Body of pancreas (tissue), 4 donors: ENCODE measurements around the gene NDUFC2. TPM values are rescaled to one million over a fixed set of nuclear protein-coding genes. Genes with fewer than 3 reads are reported as not detected.
"Not testable (repeated sequence)": the region's sequence is repeated elsewhere in the genome, so short reads cannot be mapped to it uniquely, and the experiment has no call there.

Source experiments
- ATAC-seq: fragments of 150-250 bp; one replicate; pipeline ENCODE4 v1.9.1; 2016
- DNase-seq, 4 donors: peaks; one replicate each; pipeline ENCODE4 v3.0.0-alpha.2; 2019
- H3K27ac ChIP-seq, 4 donors: fragments of 200-600 bp; sonication (generic); 1 replicate in 3 of 4; 2 replicates in 1 of 4; pipeline versions ENCODE4 v1.5.1 to v1.6.1; 2016 to 2019; ENCODE audit warnings: mild to moderate bottlenecking in 1 of 4, mixed read lengths in 1 of 4, moderate library complexity in 1 of 4
- H3K27me3 ChIP-seq, 2 donors: fragments of 200-600 bp; sonication (generic); one replicate each; pipeline ENCODE4 v1.6.0; 2016; ENCODE audit warnings: mild to moderate bottlenecking in 1 of 2
- H3K36me3 ChIP-seq, 2 donors: fragments of 200-600 bp; sonication (generic); replicated peaks in 1 of 2; 2 replicates each; pipeline ENCODE4 v1.5.1; 2016; ENCODE audit warnings: low read depth in 2 of 2; ENCODE audit not compliant: insufficient read depth in 1 of 2
- H3K4me1 ChIP-seq: fragments of 200-600 bp; sonication (generic); one replicate; pipeline ENCODE4 v1.6.0; 2016
- H3K4me3 ChIP-seq, 2 donors: fragments of 200-600 bp; sonication (generic); 1 replicate in 1 of 2; 2 replicates in 1 of 2; pipeline ENCODE4 v1.5.1; 2016 to 2019
- H3K9me3 ChIP-seq, 3 donors: fragments of 200-600 bp; sonication (generic); 1 replicate in 2 of 3; 2 replicates in 1 of 3; pipeline ENCODE4 v1.5.1; 2016
- CTCF ChIP-seq, 7 experiments: fragments of 450-650 bp in 4 of 7; fragments of 200-600 bp in 3 of 7; sonication (generic) in 3 of 7; IDR thresholded peaks; one replicate each; pipeline ENCODE4 v1.5.1; 2016 to 2019; ENCODE audit warnings: antibody characterized with exemption in 7 of 7
- POLR2A ChIP-seq, 3 donors: fragments of 450-650 bp; IDR thresholded peaks; one replicate each; pipeline ENCODE4 v1.6.1; 2016; ENCODE audit warnings: antibody characterized with exemption in 3 of 3, mild to moderate bottlenecking in 2 of 3
- WGBS, 2 donors: methylation state at CpG; one replicate each; pipeline ENCODE4 v1.1.5; 2017; 5-methylcytosine and 5-hydroxymethylcytosine counted together
- intact Hi-C: fragments of 100-400 bp; cut with DNase I; formaldehyde crosslinking; loops from one replicate; pipeline ENCODE4 v1.15.1; 2023
- total RNA-seq, 2 donors: library from RNA; depleted of rRNA; stranded (reverse); fragments of >200 nt; gene quantifications; one replicate each; pipeline ENCODE4 v1.1.0, GENCODE V29; 2016

NDUFC2 gene
- total RNA-seq, 2 donors from 2014 or later, result 53.7 to 62.0 TPM

GRCh38 chr11:78100261-78100660 is 20.6 kb upstream of the NDUFC2 start:
- Histone ChIP-seq H3K27me3 (no peaks in the 10 kb centered on the region), H3K27ac (no peak overlapping the region), H3K4me1 (no peaks in the 10 kb centered on the region), H3K4me3 (no peak overlapping the region), H3K9me3 (no peaks in the 10 kb centered on the region), H3K36me3 (peaks cover 0 to 2% of the 10 kb centered on the region in 2 donors)
- ATAC-seq (no peak), DNase-seq (no peak)
- TF ChIP-seq CTCF (IDR thresholded peaks at IDR 0.05), result no peak
- TF ChIP-seq POLR2A (IDR thresholded peaks at IDR 0.05), result no peak
- intact Hi-C loops, result no loop called here
- WGBS, 2 donors, result 84 to 85% methylated on average over 5 of the region's 5 CpGs

- Histone ChIP-seq H3K9me3 (no peaks in the 10 kb centered on the region), H3K4me1 (no peaks in the 10 kb centered on the region), H3K27me3 (no peaks in the 10 kb centered on the region), H3K4me3 (no peak overlapping the region), H3K27ac (no peak overlapping the region), H3K36me3 (peaks cover 0 to 2% of the 10 kb centered on the region in 2 donors)
- ATAC-seq (no peak), DNase-seq (no peak)
- no peak for TF ChIP-seq POLR2A (IDR thresholded peaks at IDR 0.05)
- no peak for TF ChIP-seq CTCF (IDR thresholded peaks at IDR 0.05)
- WGBS, 2 donors, result 84 to 90% methylated on average over 4 of the region's 4 CpGs
- intact Hi-C loops, result no loop called here
Measured at GRCh38 chr11:78099666-78100065, 20.0 kb upstream of the NDUFC2 start.

- DNase-seq, result no peak
- TF ChIP-seq POLR2A (IDR thresholded peaks at IDR 0.05), result no peak
- no peak for TF ChIP-seq CTCF (IDR thresholded peaks at IDR 0.05)
- Histone ChIP-seq H3K36me3 (peaks cover 0 to 2% of the 10 kb centered on the region in 2 donors), H3K9me3 (no peaks in the 10 kb centered on the region), H3K27me3 (no peaks in the 10 kb centered on the region), H3K4me3 (no peak overlapping the region), H3K27ac (no peak overlapping the region), H3K4me1 (no peaks in the 10 kb centered on the region)
- WGBS, 2 donors, result 88 to 94% methylated on average over 7 of the region's 7 CpGs
- no peak for ATAC-seq
- intact Hi-C loops, result no loop called here
Measured at GRCh38 chr11:78097666-78098385, 18.2 kb upstream of the NDUFC2 start.

- peaks cover 8% of the 10 kb centered on the region for H3K4me1 ChIP-seq
- no peak for TF ChIP-seq POLR2A (IDR thresholded peaks at IDR 0.05)
- no peak for TF ChIP-seq CTCF (IDR thresholded peaks at IDR 0.05)
- intact Hi-C loops, result no loop called here
- 91 to 97% methylated on average over 2 of the region's 2 CpGs for WGBS, 2 donors
- H3K27me3 ChIP-seq, result no peaks in the 10 kb centered on the region
- ATAC-seq (no peak), DNase-seq (no peak)
- H3K4me3 ChIP-seq, result no peak overlapping the region
- no peaks in the 10 kb centered on the region for H3K36me3 ChIP-seq
- no peaks in the 10 kb centered on the region for H3K9me3 ChIP-seq
- H3K27ac ChIP-seq, result no peak overlapping the region
Measured at GRCh38 chr11:78094250-78094649, 14.6 kb upstream of the NDUFC2 start.

GRCh38 chr11:78086521-78087074 is 6.9 kb upstream of the NDUFC2 start:
- H3K4me3 ChIP-seq, H3K27me3 ChIP-seq, intact Hi-C loops, H3K4me1 ChIP-seq, H3K36me3 ChIP-seq, H3K9me3 ChIP-seq, H3K27ac ChIP-seq, ATAC-seq, DNase-seq: not testable (repeated sequence)
- WGBS, 2 donors, result 84 to 91% methylated on average over 6 of the region's 6 CpGs
